SIG-M5 treated with dmso at 0.1 percent for 504 hours (cell line): ENCODE measurements around the gene TPSG1.
"Not testable (repeated sequence)": the region's sequence is repeated elsewhere in the genome, so short reads cannot be mapped to it uniquely, and the experiment has no call there.

Source experiments
- DNase-seq: peaks from one replicate; lab custom pipeline; 2025; ENCODE audit not compliant: unreplicated experiment; lab: John Stamatoyannopoulos, UW

The TPSG1 gene

GRCh38 chr16:1232049-1232748 lies 7.1 kb upstream of the TPSG1 start:
- not testable (repeated sequence) for DNase-seq

- not testable (repeated sequence) for DNase-seq
These were observed 6.2 kb upstream of the TPSG1 start for GRCh38 chr16:1231301-1231700.

GRCh38 chr16:1230471-1231212 lies 5.6 kb upstream of the TPSG1 start:
- not testable (repeated sequence) for DNase-seq

- DNase-seq = not testable (repeated sequence)
These were observed 5.0 kb upstream of the TPSG1 start, which contains the start of gene TPSB2 for GRCh38 chr16:1230084-1230470. Gene TPSB2 (minus strand): TSS chr16:1230184. CDS start chr16:1229951, 233 bp downstream.

GRCh38 chr16:1229476-1229875 lies 4.4 kb upstream of the TPSG1 start:
- not testable (repeated sequence) for DNase-seq

- DNase-seq = not testable (repeated sequence)
These were observed 3.2 kb upstream of the TPSG1 start for GRCh38 chr16:1228227-1228626.

GRCh38 chr16:1226692-1227091 lies 1.6 kb upstream of the TPSG1 start:
- not testable (repeated sequence) for DNase-seq

- not testable (repeated sequence) for DNase-seq
These were observed 752 bp upstream of the TPSG1 start for GRCh38 chr16:1225728-1226311.

GRCh38 chr16:1224558-1224957 lies 510 bp downstream of the TPSG1 start:
- DNase-seq = no peak

- DNase-seq = no peak
These were observed 1.5 kb downstream of the TPSG1 start for GRCh38 chr16:1223355-1224214.

GRCh38 chr16:1222553-1223354 lies 2.3 kb downstream of the TPSG1 start:
- DNase-seq = no peak

- DNase-seq = no peak
These were observed 3.2 kb downstream of the TPSG1 start for GRCh38 chr16:1221628-1222552.

GRCh38 chr16:1220841-1221627 lies 4.0 kb downstream of the TPSG1 start:
- no peak for DNase-seq

GRCh38 chr16:1220098-1220728 lies 4.9 kb downstream of the TPSG1 start:
- DNase-seq = no peak

- DNase-seq = no peak
These were observed 6.0 kb downstream of the TPSG1 start for GRCh38 chr16:1218930-1219611.

- DNase-seq = no peak
These were observed 6.8 kb downstream of the TPSG1 start for GRCh38 chr16:1218061-1218929.
